ENCODE measurements around the gene CCDC88C. TPM values are rescaled to one million over a fixed set of nuclear protein-coding genes. Genes with fewer than 3 reads are reported as not detected.
A peak's percentile ranks its signal among the peaks of the same experiment; 100 is the strongest.

CCDC88C gene
- total RNA-seq, 1 donor from 2014 or later = 8.2 TPM

- peak; percentile 48 for DNase-seq (ENCODE audit: low read depth)
These were observed 50.1 kb downstream of the CCDC88C start for GRCh38 chr14:91367173-91368171.

- DNase-seq (ENCODE audit: low read depth) = no peak
These were observed 50.9 kb downstream of the CCDC88C start for GRCh38 chr14:91366749-91367148.

DNA sequence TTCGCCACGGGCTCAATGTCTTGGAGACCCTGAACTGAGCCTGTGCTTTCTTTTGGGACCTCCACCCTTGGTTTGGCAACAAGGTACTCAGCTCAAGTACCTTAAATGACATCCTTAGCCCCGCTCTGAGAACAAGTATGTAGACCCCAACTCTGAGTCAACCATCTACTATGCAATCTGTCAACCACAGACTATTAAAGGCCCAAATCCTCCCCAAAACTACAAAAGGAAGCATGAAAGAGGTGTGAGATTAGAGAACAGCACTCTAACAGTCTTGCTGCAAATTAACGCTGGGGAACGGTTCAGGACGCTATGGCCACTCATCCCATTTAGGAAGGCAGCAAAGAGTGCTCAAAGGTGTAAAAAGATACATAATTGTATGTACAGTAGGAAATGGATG is 52.1 kb downstream of the CCDC88C start:
- no peak for DNase-seq (ENCODE audit: low read depth)

DNA sequence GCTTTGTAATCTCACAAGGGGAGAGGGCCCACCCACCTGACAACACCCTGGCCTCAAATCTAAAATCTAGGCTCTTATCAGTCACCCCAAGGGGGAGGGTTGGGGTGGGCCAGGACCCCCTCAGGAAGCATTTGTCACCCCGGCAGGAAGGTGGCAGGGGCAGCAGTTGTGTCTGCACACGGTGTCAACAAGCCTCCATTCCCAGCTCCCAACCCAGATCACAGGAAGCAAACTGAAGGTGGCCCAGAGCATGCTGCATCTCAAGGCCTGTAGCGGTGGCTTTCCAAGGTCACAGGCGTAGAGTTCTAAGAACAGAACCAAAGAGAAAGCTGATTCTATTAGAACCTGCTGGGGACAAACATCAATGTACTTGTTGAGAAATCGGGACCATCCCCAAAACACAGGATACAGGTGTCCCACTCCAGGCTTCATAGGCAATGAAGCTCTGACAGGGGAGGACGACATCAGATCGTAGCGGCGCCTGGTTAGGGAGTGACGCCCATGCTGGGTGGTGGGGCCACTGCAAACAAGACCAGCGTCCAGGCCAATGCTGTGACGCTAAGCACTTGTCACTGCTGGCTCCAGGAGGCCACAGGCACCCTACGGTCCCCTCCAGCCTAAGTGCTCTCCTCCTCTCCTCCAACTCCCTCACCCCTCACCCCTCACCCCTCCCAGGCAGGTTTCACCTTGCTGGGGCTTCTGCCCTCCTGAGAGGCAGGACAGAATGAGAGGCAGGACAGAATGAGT is 52.9 kb downstream of the CCDC88C start:
- no peak for DNase-seq (ENCODE audit: low read depth)

- DNase-seq (ENCODE audit: low read depth) = no peak
These were observed 53.7 kb downstream of the CCDC88C start for GRCh38 chr14:91363776-91364523.

DNA sequence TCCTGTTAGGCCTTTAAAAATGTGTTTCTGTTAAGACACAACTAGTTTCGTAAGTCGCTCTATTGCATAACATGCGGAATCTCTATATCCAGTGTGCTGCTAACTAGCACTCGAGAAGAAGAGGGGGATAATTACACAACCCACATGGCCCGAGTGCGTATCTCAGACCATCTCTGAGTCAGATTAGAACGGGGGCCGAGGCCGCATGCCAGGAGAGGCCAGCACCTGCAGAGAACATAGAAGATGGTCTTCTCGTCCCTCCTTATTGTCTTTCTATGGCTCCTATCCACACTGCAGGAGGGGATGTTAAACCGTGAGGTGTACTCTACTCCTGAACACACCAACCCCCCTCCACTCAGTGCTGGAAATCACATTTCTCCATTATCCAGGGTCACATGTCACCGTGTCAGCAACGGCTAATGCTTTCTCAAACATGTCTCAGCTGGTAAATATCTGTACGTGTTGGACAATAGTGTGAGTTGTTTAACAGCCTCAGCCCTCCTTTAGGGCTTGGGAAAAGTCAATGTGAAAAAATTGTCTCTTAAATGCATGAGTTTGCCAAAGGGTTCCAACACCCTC is 56.3 kb downstream of the CCDC88C start:
- no peak for DNase-seq (ENCODE audit: low read depth)

- DNase-seq (ENCODE audit: low read depth) = no peak
These were observed 57.0 kb downstream of the CCDC88C start for GRCh38 chr14:91360490-91361232.

DNA sequence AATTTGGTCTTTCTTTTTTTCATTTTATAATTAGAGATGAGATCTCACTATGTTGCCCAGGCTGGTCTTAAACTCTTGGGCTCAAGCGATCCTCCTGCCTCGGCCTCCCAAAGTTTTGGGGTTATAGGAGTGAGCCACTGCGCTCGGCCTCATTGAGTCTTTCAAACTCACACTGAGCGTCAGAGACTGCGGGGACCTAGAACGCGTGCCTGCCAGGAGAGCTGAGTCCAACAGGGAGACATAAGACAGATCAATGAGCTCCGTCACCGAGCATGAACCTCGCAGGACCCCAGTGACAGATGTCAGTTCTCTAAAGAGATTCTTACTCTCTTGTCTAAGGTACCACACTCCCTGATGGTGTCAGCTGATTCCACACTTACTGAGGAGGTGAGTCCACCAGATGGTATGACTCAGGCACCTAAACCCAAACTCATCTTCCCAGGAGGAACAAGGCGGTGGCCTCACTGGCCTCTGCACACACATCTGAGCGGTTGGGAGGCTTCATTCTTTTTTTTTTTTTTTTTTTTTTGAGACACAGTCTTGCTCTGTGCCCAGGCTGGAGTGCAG is 58.9 kb downstream of the CCDC88C start:
- no peak for DNase-seq (ENCODE audit: low read depth)

DNA sequence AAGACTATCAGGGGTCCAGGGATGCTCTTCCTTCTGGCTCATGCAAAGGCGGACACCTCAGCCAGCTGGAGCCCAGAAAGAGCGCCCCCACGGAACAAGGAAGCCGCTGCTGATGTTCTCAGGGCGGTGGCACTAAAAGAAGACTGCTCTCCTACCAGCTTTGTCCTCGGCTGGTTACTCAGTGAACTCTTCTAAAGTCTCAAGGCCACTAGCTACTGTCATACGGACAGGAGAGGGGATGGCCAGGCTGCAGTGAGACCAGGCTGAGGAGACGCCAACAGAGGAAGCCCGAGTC is 59.6 kb downstream of the CCDC88C start:
- DNase-seq (ENCODE audit: low read depth) = no peak

GRCh38 chr14:91357272-91358024 is 60.2 kb downstream of the CCDC88C start:
- no peak for DNase-seq (ENCODE audit: low read depth)

DNA sequence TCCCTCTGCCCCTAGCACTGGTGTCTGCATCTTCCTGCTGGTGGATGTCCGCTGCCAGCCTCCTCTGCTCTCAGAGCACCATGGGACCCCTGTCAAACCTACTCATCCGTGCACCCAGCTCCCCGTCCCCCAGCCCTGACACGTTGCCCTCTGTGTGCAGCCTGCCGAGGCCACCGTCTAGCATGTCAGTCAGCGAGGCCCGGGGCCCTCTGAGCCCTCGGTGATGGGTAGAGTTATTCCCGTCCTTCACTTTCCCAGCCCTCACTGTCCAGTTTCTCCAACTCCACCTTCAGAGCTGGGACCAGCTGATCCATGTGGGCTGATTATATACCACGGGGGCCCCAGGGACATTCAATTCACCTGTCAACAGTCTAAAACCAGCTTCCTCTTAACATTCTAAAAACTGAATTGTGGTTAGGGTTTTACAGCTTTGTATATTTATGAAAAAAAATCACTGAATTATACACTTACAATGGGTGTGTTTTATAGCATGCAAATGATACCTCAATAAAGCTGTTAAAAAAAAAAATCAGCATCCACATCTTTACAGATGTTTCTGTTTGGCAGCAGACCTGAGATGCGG is 61.3 kb downstream of the CCDC88C start:
- DNase-seq (ENCODE audit: low read depth) = no peak

DNA sequence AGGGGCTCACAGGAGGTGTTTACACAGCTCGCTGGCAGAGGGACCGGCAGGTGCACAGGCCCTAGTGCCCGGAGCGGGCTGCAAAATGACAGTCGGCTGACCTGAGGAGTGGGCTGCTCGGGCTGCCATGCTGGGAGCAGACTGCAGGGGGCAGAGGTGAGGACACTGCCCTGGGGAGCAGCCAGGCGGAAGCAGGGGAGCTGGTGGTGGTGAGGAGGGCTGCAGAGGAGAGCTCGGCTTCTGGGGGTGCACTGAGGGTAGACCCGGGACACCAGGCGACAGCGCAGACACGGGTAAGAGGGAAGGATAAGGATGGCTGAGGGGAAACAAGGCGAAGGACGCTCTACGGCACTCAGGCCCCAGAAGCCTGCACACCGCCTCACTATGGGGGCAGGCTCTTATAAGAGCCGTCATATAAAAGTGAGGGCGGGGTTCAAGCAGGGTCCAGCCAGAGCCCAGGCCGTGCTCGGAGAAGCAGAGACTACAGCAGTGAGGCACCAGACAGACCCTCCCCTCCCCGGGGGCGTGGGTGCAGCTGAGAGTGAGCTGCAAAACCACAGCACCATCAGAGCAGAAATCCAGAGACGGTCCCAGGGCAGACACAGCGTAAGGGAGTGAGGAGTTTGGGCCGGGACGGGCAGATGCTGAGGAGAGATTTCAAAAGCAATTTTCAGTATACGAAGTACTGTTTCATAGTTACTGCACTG is 62.5 kb downstream of the CCDC88C start:
- no peak for DNase-seq (ENCODE audit: low read depth)

- DNase-seq (ENCODE audit: low read depth) = no peak
These were observed 63.3 kb downstream of the CCDC88C start for GRCh38 chr14:91354221-91354916.

DNA sequence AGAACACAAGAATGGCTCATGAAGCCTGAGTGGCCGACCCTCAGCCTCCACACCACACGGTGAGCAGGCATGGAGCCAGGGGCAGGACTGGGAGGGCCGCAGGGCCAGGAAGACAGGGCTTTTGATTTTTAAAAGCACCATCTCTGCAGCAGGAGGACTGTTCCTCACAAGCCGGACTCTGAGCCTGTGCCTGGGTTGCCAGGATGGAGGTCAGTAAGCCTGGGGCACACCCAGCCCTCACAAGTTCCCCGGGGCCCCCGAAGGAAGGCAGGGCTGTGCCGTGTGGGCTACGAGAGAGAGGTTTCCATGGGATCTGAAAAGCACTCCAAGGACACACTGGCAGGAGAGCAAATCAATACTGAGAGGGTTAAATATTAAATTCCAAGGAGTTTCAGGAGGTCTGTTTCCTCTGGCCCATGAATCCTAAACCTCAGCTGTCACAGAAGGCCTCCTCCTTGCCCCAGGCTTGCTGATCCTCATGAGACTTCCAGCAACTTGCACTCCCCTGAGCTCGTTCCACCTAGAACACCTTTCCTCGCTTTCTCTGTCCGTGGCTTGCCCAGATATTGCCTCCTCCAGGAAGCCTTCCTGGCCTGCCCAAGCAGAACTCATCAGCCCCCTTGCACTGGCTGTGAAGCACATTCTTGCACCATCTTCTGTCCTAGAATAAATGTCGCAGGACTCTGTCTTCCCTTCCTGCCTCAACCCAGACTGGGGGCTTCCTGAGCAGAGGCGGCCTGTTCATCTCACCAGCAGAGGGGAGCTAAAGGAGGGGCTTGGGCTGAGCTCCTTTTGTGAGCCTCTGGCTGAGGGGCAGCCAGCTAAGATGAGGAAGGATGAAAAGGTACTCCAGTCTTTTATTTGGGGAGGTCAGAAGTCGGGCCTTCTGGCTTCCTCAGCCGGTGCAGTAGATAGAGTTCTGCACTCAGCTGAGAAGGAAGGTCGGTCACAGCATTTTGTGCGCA is 64.6 kb downstream of the CCDC88C start:
- DNase-seq (ENCODE audit: low read depth) = peak; percentile 27

DNA sequence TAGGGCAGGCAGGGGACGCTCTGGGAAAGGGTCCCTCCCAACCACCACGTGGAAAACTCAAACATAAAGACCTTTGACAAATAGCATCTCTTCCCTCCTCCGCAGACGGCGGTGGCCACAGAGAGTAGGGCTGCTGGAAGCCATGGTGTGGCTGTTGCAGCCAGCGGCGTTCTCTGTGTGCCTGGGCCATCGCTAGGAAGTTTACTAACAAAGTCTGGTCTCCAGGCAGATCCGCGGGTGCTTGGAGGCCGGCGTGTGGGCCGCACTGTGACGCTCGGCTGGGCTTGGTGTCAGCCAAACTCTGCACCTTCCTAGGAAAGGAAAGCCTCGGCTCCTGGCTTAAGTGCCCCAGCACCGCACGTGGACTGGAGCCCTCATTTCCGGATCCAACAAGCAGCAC is 65.6 kb downstream of the CCDC88C start:
- DNase-seq (ENCODE audit: low read depth) = peak; percentile 57

DNA sequence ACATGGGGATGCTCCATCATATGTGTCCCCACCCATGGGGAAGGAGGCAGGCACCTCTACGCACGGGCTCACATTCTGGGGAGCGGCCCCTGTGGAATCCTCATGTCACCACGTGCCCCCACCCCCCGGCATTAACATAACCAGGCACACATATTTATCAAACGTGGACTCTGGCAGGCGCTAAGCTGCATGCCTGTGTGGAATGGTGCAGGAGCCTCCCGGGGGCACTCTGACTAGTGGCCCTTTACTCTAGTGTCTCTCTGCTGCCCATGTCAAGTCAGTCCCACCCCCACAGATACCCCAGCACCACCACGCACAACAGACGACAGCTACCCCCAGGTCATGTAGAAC is 66.1 kb downstream of the CCDC88C start:
- no peak for DNase-seq (ENCODE audit: low read depth)

- peak; percentile 38 for DNase-seq (ENCODE audit: low read depth)
These were observed 66.7 kb downstream of the CCDC88C start for GRCh38 chr14:91350813-91351511.
